GM12873 (cell line): Measurements from ENCODE around the gene PIK3CD.

ENCODE experiments used
- TF ChIP-seq, protein P1 (sequence below): IDR thresholded peaks from 2 replicates; pipeline ENCODE4 v1.5.1; 2012; ENCODE audit warnings: low read depth, mild to moderate bottlenecking, moderate library complexity, low read length, control low read depth; ENCODE audit not compliant: insufficient read depth; ENCODE audit errors: missing control alignments

PIK3CD gene

DNA sequence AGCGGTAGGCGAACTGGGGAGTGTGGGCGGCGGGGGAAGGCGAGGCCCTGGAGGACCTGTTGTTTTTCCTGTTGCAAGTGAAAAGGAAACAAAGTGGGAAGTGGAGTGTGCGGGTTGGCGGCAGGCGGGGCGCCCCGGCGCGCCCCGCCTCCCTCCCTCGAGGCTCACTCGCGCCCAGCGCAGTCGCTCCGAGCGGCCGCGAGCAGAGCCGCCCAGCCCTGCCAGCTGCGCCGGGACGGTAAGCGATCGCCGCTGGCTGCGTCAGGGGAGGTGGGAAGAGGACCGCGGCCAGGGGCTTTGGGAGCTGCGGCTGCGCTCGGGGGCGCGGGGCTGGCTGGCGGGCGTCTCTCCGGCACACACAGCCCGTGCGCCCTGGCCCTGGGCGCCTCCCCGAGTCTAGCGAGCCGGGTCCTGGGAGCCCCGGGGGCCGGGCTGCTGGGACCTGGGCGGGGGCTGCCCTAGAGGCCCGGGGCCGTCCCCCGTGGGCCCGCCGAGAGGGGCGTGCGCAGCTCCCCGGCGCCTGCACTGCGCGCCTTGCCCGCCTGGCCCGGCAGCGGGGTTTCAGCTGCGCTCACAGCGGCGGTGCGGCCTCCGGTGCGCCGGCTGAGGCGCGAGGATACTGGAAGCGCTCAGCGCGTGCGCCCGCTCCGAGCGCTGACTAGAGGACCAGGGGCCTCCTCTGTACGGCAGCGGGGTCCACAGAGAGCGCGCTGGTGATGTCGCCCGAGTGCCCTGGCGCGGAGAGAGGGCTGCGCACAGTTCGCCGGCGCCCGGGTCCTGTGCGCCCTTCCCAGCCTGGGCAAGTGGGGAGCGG, at the start of gene PIK3CD:
TSS of gene PIK3CD (plus strand) at position 167 of the 814 bp plus-strand sequence. CDS start 58,725 bp downstream, outside the sequence.
- TF ChIP-seq, protein P1, sequence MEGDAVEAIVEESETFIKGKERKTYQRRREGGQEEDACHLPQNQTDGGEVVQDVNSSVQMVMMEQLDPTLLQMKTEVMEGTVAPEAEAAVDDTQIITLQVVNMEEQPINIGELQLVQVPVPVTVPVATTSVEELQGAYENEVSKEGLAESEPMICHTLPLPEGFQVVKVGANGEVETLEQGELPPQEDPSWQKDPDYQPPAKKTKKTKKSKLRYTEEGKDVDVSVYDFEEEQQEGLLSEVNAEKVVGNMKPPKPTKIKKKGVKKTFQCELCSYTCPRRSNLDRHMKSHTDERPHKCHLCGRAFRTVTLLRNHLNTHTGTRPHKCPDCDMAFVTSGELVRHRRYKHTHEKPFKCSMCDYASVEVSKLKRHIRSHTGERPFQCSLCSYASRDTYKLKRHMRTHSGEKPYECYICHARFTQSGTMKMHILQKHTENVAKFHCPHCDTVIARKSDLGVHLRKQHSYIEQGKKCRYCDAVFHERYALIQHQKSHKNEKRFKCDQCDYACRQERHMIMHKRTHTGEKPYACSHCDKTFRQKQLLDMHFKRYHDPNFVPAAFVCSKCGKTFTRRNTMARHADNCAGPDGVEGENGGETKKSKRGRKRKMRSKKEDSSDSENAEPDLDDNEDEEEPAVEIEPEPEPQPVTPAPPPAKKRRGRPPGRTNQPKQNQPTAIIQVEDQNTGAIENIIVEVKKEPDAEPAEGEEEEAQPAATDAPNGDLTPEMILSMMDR, result no peak

- TF ChIP-seq, protein P1, result no peak
These were observed 49.4 kb upstream of the PIK3CD start for GRCh38 chr1:9601942-9602793.

DNA sequence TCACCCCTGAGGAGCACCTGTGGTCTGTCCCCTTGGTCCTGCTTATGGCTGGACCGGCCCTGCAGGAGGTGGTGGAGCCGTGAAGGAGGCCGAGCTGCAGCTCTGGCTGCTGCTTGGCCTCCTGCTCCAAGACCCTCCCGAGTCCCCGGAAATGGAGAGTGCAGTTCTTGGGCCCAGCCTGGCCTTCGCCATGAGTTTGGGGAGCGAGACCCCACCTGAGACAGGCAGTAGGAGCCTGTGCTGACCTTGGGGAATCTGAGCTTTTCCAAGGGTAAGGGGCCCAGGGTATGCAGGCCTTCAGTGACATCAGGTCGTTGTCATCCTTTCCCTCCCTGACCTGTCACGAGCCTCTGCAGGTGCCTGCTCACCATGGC, 48.8 kb upstream of the PIK3CD start:
- TF ChIP-seq, protein P1, result no peak

- TF ChIP-seq, protein P1, result no peak
These were observed 48.2 kb upstream of the PIK3CD start for GRCh38 chr1:9603307-9603706.

DNA sequence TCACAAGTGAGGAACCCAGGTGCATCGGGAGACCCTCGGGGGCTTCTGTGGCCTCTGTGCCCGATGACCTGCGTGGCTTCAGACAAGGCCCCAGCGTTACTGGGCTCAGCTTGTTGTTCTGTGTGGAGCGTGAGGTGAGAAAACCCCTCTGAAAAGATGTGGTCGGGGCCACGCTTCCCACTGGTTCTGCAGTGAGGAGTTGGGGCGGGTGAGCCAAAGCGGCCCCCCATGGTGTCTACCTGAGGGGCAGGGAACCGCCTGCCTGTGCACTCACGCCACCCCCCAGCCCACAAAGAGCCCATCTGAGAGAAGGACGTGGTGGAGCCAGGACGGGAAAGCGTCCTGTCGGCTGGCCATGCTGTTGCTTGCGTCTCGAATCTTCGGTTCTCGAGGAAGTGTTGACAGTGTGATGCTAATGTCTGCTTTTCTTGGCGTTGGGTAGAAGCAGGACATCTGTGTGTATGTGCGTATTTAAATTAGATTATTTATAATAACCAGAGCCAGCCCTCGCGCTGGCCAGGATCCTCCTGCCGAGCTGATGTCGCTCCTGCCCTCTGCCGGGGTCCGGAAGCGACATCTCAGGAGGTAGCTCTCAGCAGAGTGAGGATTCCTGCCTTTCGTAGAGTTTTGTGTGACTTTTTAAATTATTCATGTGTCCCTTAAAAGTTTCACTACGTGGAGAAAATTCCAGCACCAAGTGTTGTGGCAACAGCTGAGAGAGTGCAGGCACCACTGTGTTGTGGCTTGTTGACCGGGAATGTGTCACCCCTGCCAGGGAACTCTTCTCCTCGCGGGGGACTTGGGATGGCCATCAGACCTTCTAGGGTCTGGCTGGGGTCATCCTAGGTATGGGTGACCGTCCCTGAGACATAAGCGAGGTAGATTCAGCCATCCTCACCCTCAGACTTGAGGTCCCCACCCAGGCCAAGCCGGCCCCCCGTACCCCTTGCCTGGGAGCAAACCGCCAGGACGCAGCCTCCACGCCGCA, 47.5 kb upstream of the PIK3CD start:
- TF ChIP-seq, protein P1, result no peak

GRCh38 chr1:9604836-9605235, 46.7 kb upstream of the PIK3CD start:
- TF ChIP-seq, protein P1, result no peak
